Heart right ventricle (tissue), 16 donors: ENCODE results near the gene LANCL3. TPM values are rescaled to one million over a fixed set of nuclear protein-coding genes. Genes with fewer than 3 reads are reported as not detected.
"Not testable (repeated sequence)": the region's sequence is repeated elsewhere in the genome, so short reads cannot be mapped to it uniquely, and the experiment has no call there.

Experiments used
- ATAC-seq, 8 donors: fragments of 200-7000 bp; cut with Tn5 transposase; one replicate each; pipeline ENCODE4 v1.9.1; 2020; ENCODE audit warnings: mild to moderate bottlenecking in 8 of 8, moderate library complexity in 8 of 8, moderate number of reproducible peaks in 1 of 8
- DNase-seq, 2 donors: peaks; one replicate each; pipeline ENCODE4 v3.0.0-alpha.2; 2020
- H3K27ac ChIP-seq, 10 donors: fragments of 200-600 bp; sonication (generic) in 2 of 10; one replicate each; pipeline versions ENCODE4 v1.5.0 to v1.8.0; 2020 to 2022; ENCODE audit warnings: mild to moderate bottlenecking in 3 of 10
- H3K27me3 ChIP-seq, 7 donors: fragments of 200-600 bp; one replicate each; pipeline ENCODE4 v1.8.0; 2021 to 2022; ENCODE audit warnings: mild to moderate bottlenecking in 2 of 7
- H3K36me3 ChIP-seq, 9 donors: fragments of 200-600 bp; sonication (generic) in 1 of 9; one replicate each; pipeline versions ENCODE4 v1.5.0 to v1.8.0; 2020 to 2022; ENCODE audit warnings: mild to moderate bottlenecking in 2 of 9
- H3K4me1 ChIP-seq, 9 donors: fragments of 200-600 bp; sonication (generic) in 1 of 9; one replicate each; pipeline versions ENCODE4 v1.5.0 to v1.8.0; 2020 to 2022; ENCODE audit warnings: mild to moderate bottlenecking in 4 of 9
- H3K4me3 ChIP-seq, 10 donors: fragments of 200-600 bp; sonication (generic) in 2 of 10; one replicate each; pipeline versions ENCODE4 v1.5.0 to v1.8.0; 2020 to 2022; ENCODE audit warnings: mild to moderate bottlenecking in 7 of 10, moderate library complexity in 2 of 10
- H3K9me3 ChIP-seq, 11 donors: fragments of 200-600 bp in 10 of 11; sonication (generic) in 2 of 11; one replicate each; pipeline versions ENCODE4 v1.5.0 to v1.8.0; 2013 to 2022; ENCODE audit warnings: mild to moderate bottlenecking in 2 of 11, control low read depth in 1 of 11, moderate library complexity in 1 of 11
- CTCF ChIP-seq, 9 donors: fragments of 200-600 bp; sonication (generic) in 2 of 9; IDR thresholded peaks; one replicate each; pipeline versions ENCODE4 v1.5.0 to v1.8.0; 2021 to 2022; ENCODE audit warnings: antibody characterized with exemption in 9 of 9, mild to moderate bottlenecking in 5 of 9, moderate library complexity in 1 of 9
- WGBS, 2 donors: extraction: QIAGEN DNeasy Blood & Tissue Kit; methylation state at CpG; one replicate each; pipeline ENCODE4 v1.1.7; 2013; ENCODE audit warnings: inconsistent platforms in 1 of 2; 5-methylcytosine and 5-hydroxymethylcytosine counted together
- intact Hi-C, 10 donors: fragments of 100-400 bp; cut with DNase I; formaldehyde crosslinking; loops; one replicate each; pipeline versions ENCODE4 v1.11.1 to v1.14.2; 2022
- polyA plus RNA-seq, 2 donors: library from polyadenylated mRNA; stranded (reverse); fragments of 200-250 nt; gene quantifications; one replicate each; pipeline ENCODE4 v1.2.3, GENCODE V29; 2013
- total RNA-seq, 10 donors: library from RNA; stranded (reverse); fragmentation: NEBNext Ultra II Directional in 3 of 10; extraction: Animal tissue kit (Norgen Biotek cat#: 25700) in 3 of 10; gene quantifications; one replicate each; pipeline versions ENCODE4 v1.2.1 to v1.2.4, GENCODE V29; 2021 to 2023
- donor health status: Arrhythmogenic right ventricular cardiomyopathy.
- donor health status: ischemic (EF 13 %, LVEDD 7.1; RV severe dilation, severe dysfunction).
- donor health status: healthy with polysubstance abuse.
- donor health status: DM: no; HTN: yes; CAD: no.
- donor health status: DM: no; HTN: no; CAD: no.
- donor health status: ischemic (EF 25% LVEDD 6.9; RV normal size, moderate dysfunction).
- donor health status: ischemic (EF 25% LVEDD 5.7; RV mildly dilated, moderate dysfunction).
- donor health status: healthy.
- donor health status: DM: yes; HTN: yes; CAD: no.
- donor health status: Ischemic cardiomyopathy.
- donor health status: ischemic (EF 35%, LVEDD 5.7; RV mildly dilated, moderate dysfunction).
- donor health status: nonischemic (EF 11% LVEDD 7.7; RV severe dilation, severe dysfunction).
- donor health status: DM: yes; HTN: yes; CAD: no.
- donor health status: PGD.
- donor health status: ischemic (EF 29% LVEDD 5.4; RV normal size, mild dysfunction).
- donor health status: nonischemic (EF 23%, LVEDD 6.1; RV moderate dilation, normal function).

The LANCL3 gene
- total and polyA plus RNA-seq, 12 donors, result 0.04 to 0.56 (median 0.14) TPM

- no peak for ATAC-seq
- Histone ChIP-seq H3K27me3 (peaks cover 0 to 14% (median 0%) of the 10 kb centered on the region in 7 donors), H3K4me1 (no peaks in the 10 kb centered on the region), H3K36me3 (no peaks in the 10 kb centered on the region), H3K27ac (no peak overlapping the region), H3K4me3 (no peak overlapping the region), H3K9me3 (no peaks in the 10 kb centered on the region)
- TF ChIP-seq CTCF (IDR thresholded peaks at IDR 0.05), result no peak
- intact Hi-C loops, result no loop called here
- WGBS, 2 donors, result 88 to 90% methylated on average over 5 of the region's 5 CpGs
- DNase-seq, result no peak
These were observed 68.7 kb downstream of the LANCL3 start for GRCh38 chrX:37640142-37640541.

- WGBS, 2 donors, result 77 to 80% methylated on average over 3 of the region's 3 CpGs
These were observed 70.4 kb downstream of the LANCL3 start for GRCh38 chrX:37641859-37642258.

GRCh38 chrX:37644381-37645305, 73.2 kb downstream of the LANCL3 start:
- Histone ChIP-seq H3K9me3 (no peaks in the 10 kb centered on the region), H3K36me3 (no peaks in the 10 kb centered on the region), H3K27ac (no peak overlapping the region), H3K4me3 (no peak overlapping the region), H3K27me3 (peaks cover 0 to 14% (median 0%) of the 10 kb centered on the region in 7 donors), H3K4me1 (no peaks in the 10 kb centered on the region)
- intact Hi-C loops, result no loop called here
- ATAC-seq (no peak), DNase-seq (no peak)
- TF ChIP-seq CTCF (IDR thresholded peaks at IDR 0.05), result no peak
- WGBS, 2 donors, result 48 to 74% methylated on average over 6 of the region's 6 CpGs

More at GRCh38 chrX:37641859-37642258, 70.4 kb downstream of the LANCL3 start:
- H3K36me3 ChIP-seq, result no peaks in the 10 kb centered on the region
- no peak for DNase-seq
- no peaks in the 10 kb centered on the region for H3K4me1 ChIP-seq
- no peak overlapping the region for H3K27ac ChIP-seq
- ATAC-seq, result no peak
- no peak overlapping the region for H3K4me3 ChIP-seq
- intact Hi-C loops, result no loop called here
- TF ChIP-seq CTCF (IDR thresholded peaks at IDR 0.05), result no peak
- H3K9me3 ChIP-seq, result no peaks in the 10 kb centered on the region
- peaks cover 0 to 14% (median 0%) of the 10 kb centered on the region in 7 donors for H3K27me3 ChIP-seq

- Histone ChIP-seq H3K36me3 (no peaks in the 10 kb centered on the region), H3K27me3 (peaks cover 0 to 4% (median 0%) of the 10 kb centered on the region in 7 donors), H3K27ac (no peak overlapping the region), H3K9me3 (no peaks in the 10 kb centered on the region), H3K4me3 (no peak overlapping the region), H3K4me1 (no peaks in the 10 kb centered on the region)
- intact Hi-C loops, result no loop called here
- ATAC-seq (no peak), DNase-seq (no peak)
- peak in 1 of 9 donors; percentile 21 for TF ChIP-seq CTCF (IDR thresholded peaks at IDR 0.05)
These were observed 74.8 kb downstream of the LANCL3 start for GRCh38 chrX:37646254-37646653.

- WGBS, 2 donors, result 88 to 94% methylated on average over 2 of the region's 2 CpGs
- DNase-seq, H3K4me1 ChIP-seq, H3K4me3 ChIP-seq, H3K36me3 ChIP-seq, ATAC-seq, H3K9me3 ChIP-seq, intact Hi-C loops, H3K27ac ChIP-seq: not testable (repeated sequence)
- peaks cover 0 to 15% (median 0%) of the 10 kb centered on the region in 7 donors for H3K27me3 ChIP-seq
These were observed 79.4 kb downstream of the LANCL3 start for GRCh38 chrX:37650879-37651278.
